Skeletal muscle cell (primary cell): Measurements from ENCODE around the gene FGF4.
"Not testable (repeated sequence)": the region's sequence is repeated elsewhere in the genome, so short reads cannot be mapped to it uniquely, and the experiment has no call there.

Experiments used
- DNase-seq: peaks from one replicate; pipeline ENCODE4 v3.0.0-alpha.2; 2010; ENCODE audit warnings: low read depth
- H3K4me3 ChIP-seq: 2 replicates; pipeline ENCODE4 v1.5.1; 2011; ENCODE audit warnings: low read depth, mild to moderate bottlenecking, control low read depth, low read length, moderate library complexity

FGF4 gene

GRCh38 chr11:69787457-69787856, 12.3 kb upstream of the FGF4 start:
- no peak overlapping the region for H3K4me3 ChIP-seq
- DNase-seq = no peak

GRCh38 chr11:69781241-69781640, 6.1 kb upstream of the FGF4 start:
- no peak overlapping the region for H3K4me3 ChIP-seq
- DNase-seq = no peak

- no peak for DNase-seq
- no peak overlapping the region for H3K4me3 ChIP-seq
Measured at GRCh38 chr11:69778373-69778772, 3.2 kb upstream of the FGF4 start.

- no peak overlapping the region for H3K4me3 ChIP-seq
- DNase-seq = no peak
Measured at GRCh38 chr11:69774354-69775162, 583 bp downstream of the FGF4 start.

- no peak for DNase-seq
- H3K4me3 ChIP-seq = no peak overlapping the region
Measured at GRCh38 chr11:69773626-69774353, 1.4 kb downstream of the FGF4 start.

- H3K4me3 ChIP-seq = no peak overlapping the region
- DNase-seq = no peak
Measured at GRCh38 chr11:69771466-69771865, 3.7 kb downstream of the FGF4 start.

GRCh38 chr11:69770540-69770939, 4.6 kb downstream of the FGF4 start:
- DNase-seq = no peak
- H3K4me3 ChIP-seq = no peak overlapping the region

GRCh38 chr11:69765498-69765995, 9.6 kb downstream of the FGF4 start:
- no peak for DNase-seq
- no peak overlapping the region for H3K4me3 ChIP-seq

- DNase-seq, H3K4me3 ChIP-seq: not testable (repeated sequence)
Measured at GRCh38 chr11:69764918-69765317, 10.2 kb downstream of the FGF4 start.

GRCh38 chr11:69760319-69760718, 14.8 kb downstream of the FGF4 start:
- H3K4me3 ChIP-seq = no peak overlapping the region
- no peak for DNase-seq

- no peak for DNase-seq
Measured at GRCh38 chr11:69752890-69753289, 22.3 kb downstream of the FGF4 start.

GRCh38 chr11:69750875-69751597, 24.1 kb downstream of the FGF4 start:
- no peak overlapping the region for H3K4me3 ChIP-seq
- DNase-seq = no peak

More at GRCh38 chr11:69752890-69753289, 22.3 kb downstream of the FGF4 start:
- H3K4me3 ChIP-seq = no peak overlapping the region

- H3K4me3 ChIP-seq = no peak overlapping the region
- DNase-seq = no peak
Measured at GRCh38 chr11:69750108-69750850, 24.9 kb downstream of the FGF4 start.

- H3K4me3 ChIP-seq = no peak overlapping the region
- no peak for DNase-seq
Measured at GRCh38 chr11:69748637-69749036, 26.5 kb downstream of the FGF4 start.

GRCh38 chr11:69746752-69747742, 28.1 kb downstream of the FGF4 start:
- DNase-seq = no peak
- H3K4me3 ChIP-seq = no peak overlapping the region

GRCh38 chr11:69746140-69746539, 29.0 kb downstream of the FGF4 start:
- H3K4me3 ChIP-seq = no peak overlapping the region

GRCh38 chr11:69745201-69745600, 29.9 kb downstream of the FGF4 start:
- no peak overlapping the region for H3K4me3 ChIP-seq
- no peak for DNase-seq

More at GRCh38 chr11:69746140-69746539, 29.0 kb downstream of the FGF4 start:
- DNase-seq = no peak

- peak; percentile 47 for DNase-seq
Measured at GRCh38 chr11:69744435-69744834, 30.7 kb downstream of the FGF4 start.

More at GRCh38 chr11:69744435-69744834, 30.7 kb downstream of the FGF4 start:
- no peak overlapping the region for H3K4me3 ChIP-seq
